CD14-positive monocyte (primary cell): ENCODE measurements around the gene ITGA3. TPM values are rescaled to one million over a fixed set of nuclear protein-coding genes. Genes with fewer than 3 reads are reported as not detected.

Experiments used
- DNase-seq, 3 donors: peaks; one replicate each; pipeline ENCODE4 v3.0.0-alpha.2; 2011 to 2022
- H2AFZ ChIP-seq: 2 replicates; pipeline ENCODE4 v1.6.0; 2012; ENCODE audit warnings: mild to moderate bottlenecking, low read depth, low read length, inconsistent platforms; ENCODE audit not compliant: insufficient read depth, poor library complexity, severe bottlenecking
- H3K27ac ChIP-seq, 2 donors: 1 replicate in 1 of 2; 2 replicates in 1 of 2; pipeline ENCODE4 v1.5.1; 2012 to 2013; ENCODE audit warnings: low read length in 2 of 2, control low read depth in 1 of 2, inconsistent platforms in 1 of 2, low read depth in 1 of 2, mild to moderate bottlenecking in 1 of 2
- H3K27me3 ChIP-seq, 2 donors: one replicate each; pipeline versions ENCODE4 v1.6.0 to v1.6.1; 2011 to 2013; ENCODE audit warnings: low read length in 2 of 2; ENCODE audit not compliant: control insufficient read depth in 2 of 2, insufficient read depth in 2 of 2
- H3K36me3 ChIP-seq, 2 donors: replicated peaks in 1 of 2; 1 replicate in 1 of 2; 2 replicates in 1 of 2; pipeline versions ENCODE4 v1.5.1 to v1.6.1; 2012 to 2013; ENCODE audit warnings: low read length in 2 of 2, control low read depth in 1 of 2, inconsistent platforms in 1 of 2, mild to moderate bottlenecking in 1 of 2; ENCODE audit not compliant: insufficient read depth in 2 of 2, control insufficient read depth in 1 of 2
- H3K4me1 ChIP-seq, 2 donors: 1 replicate in 1 of 2; 2 replicates in 1 of 2; pipeline versions ENCODE4 v1.5.1 to v1.6.1; 2012 to 2013; ENCODE audit warnings: low read length in 2 of 2, control low read depth in 1 of 2, inconsistent platforms in 1 of 2, mild to moderate bottlenecking in 1 of 2, moderate library complexity in 1 of 2; ENCODE audit not compliant: insufficient read depth in 2 of 2, control insufficient read depth in 1 of 2
- H3K4me2 ChIP-seq: replicated peaks from 2 replicates; pipeline ENCODE3; 2012; ENCODE audit warnings: low read length, moderate library complexity, mild to moderate bottlenecking; ENCODE audit not compliant: poor library complexity, severe bottlenecking; ENCODE audit errors: extremely low read depth
- H3K4me3 ChIP-seq, 3 experiments: fragments of 200-600 bp in 1 of 3; sonication (generic) in 1 of 3; replicated peaks in 1 of 3; 1 replicate in 2 of 3; 2 replicates in 1 of 3; pipeline ENCODE4 v1.5.1; 2011 to 2013; ENCODE audit warnings: low read length in 3 of 3, mild to moderate bottlenecking in 3 of 3, control low read depth in 2 of 3, low read depth in 2 of 3, inconsistent platforms in 1 of 3, moderate library complexity in 1 of 3
- H3K79me2 ChIP-seq: 2 replicates; pipeline ENCODE4 v1.6.0; 2012; ENCODE audit warnings: mild to moderate bottlenecking, control low read depth, inconsistent platforms, low read length, moderate library complexity; ENCODE audit not compliant: insufficient read depth
- H3K9ac ChIP-seq: 2 replicates; pipeline ENCODE4 v1.6.0; 2017; ENCODE audit warnings: low read length, mild to moderate bottlenecking; ENCODE audit not compliant: insufficient read depth, poor library complexity, severe bottlenecking
- H3K9me3 ChIP-seq, 2 donors: replicated peaks in 1 of 2; 1 replicate in 1 of 2; 2 replicates in 1 of 2; pipeline versions ENCODE4 v1.5.1 to v1.6.1; 2012 to 2013; ENCODE audit warnings: low read length in 2 of 2, control low read depth in 1 of 2; ENCODE audit not compliant: control insufficient read depth in 1 of 2, insufficient read depth in 1 of 2
- H4K20me1 ChIP-seq: 2 replicates; pipeline ENCODE4 v1.6.0; 2012; ENCODE audit warnings: mild to moderate bottlenecking, low read length, control low read depth, moderate library complexity; ENCODE audit not compliant: insufficient read depth
- H3K27ac Mint-ChIP-seq, 7 donors: one replicate each; pipeline ENCODE4 v1.8.0; 2020; ENCODE audit warnings: mild to moderate bottlenecking in 7 of 7, mixed read lengths in 7 of 7, moderate library complexity in 6 of 7, inconsistent platforms in 2 of 7
- H3K27me3 Mint-ChIP-seq, 3 donors: one replicate each; pipeline ENCODE4 v1.8.0; 2021 to 2022; ENCODE audit warnings: low read depth in 3 of 3, mild to moderate bottlenecking in 3 of 3, mixed read lengths in 3 of 3, moderate library complexity in 3 of 3, inconsistent platforms in 1 of 3
- H3K36me3 Mint-ChIP-seq, 2 donors: one replicate each; pipeline ENCODE4 v1.8.0; 2020; ENCODE audit warnings: mixed read lengths in 2 of 2, inconsistent platforms in 1 of 2, mild to moderate bottlenecking in 1 of 2
- H3K4me1 Mint-ChIP-seq: one replicate; pipeline ENCODE4 v1.8.0; 2020; ENCODE audit warnings: mild to moderate bottlenecking, mixed read lengths
- H3K4me3 Mint-ChIP-seq, 2 donors: one replicate each; pipeline ENCODE4 v1.8.0; 2020; ENCODE audit warnings: mild to moderate bottlenecking in 2 of 2, mixed read lengths in 2 of 2, moderate library complexity in 1 of 2
- H3K9me3 Mint-ChIP-seq, 7 donors: one replicate each; pipeline ENCODE4 v1.8.0; 2020 to 2022; ENCODE audit warnings: mixed read lengths in 7 of 7, mild to moderate bottlenecking in 6 of 7, moderate library complexity in 6 of 7, inconsistent platforms in 2 of 7
- CTCF ChIP-seq: fragments of 200-600 bp; IDR thresholded peaks from one replicate; pipeline ENCODE4 v1.8.0; 2022; ENCODE audit warnings: antibody characterized with exemption, mild to moderate bottlenecking
- WGBS: methylation state at CpG from one replicate; pipeline ENCODE4 v1.1.5; 2013; ENCODE audit warnings: missing lambda C conversion rate; ENCODE audit not compliant: insufficient coverage; 5-methylcytosine and 5-hydroxymethylcytosine counted together
- intact Hi-C, 2 donors: fragments of 100-400 bp; cut with micrococcal nuclease; formaldehyde crosslinking; loops; one replicate each; pipeline versions ENCODE4 v1.15.0 to v1.15.1; 2023
- polyA plus RNA-seq, 3 donors: library from polyadenylated mRNA; depleted of rRNA in 1 of 3; unstranded in 2 of 3; stranded (reverse) in 1 of 3; fragments of 300-500 nt in 2 of 3; fragments of >200 nt in 1 of 3; fragmentation: Illumina TruSeq in 2 of 3; gene quantifications; 1 replicate in 2 of 3; 2 replicates in 1 of 3; pipeline ENCODE4 v1.2.3, GENCODE V29; 2012 to 2021

The ITGA3 gene
- polyA plus RNA-seq, 3 donors, result 0.31 to 0.36 TPM; not detected in 1

GRCh38 chr17:50013079-50013478, 42.8 kb upstream of the ITGA3 start:
- H3K36me3 ChIP-seq, result no peaks in the 10 kb centered on the region
- H3K27ac ChIP-seq, result no peak overlapping the region
- no peak overlapping the region for H3K9ac ChIP-seq
- peaks cover 0 to 19% of the 10 kb centered on the region in 2 donors for H3K9me3 ChIP-seq
- peaks cover 10 to 35% (median 28%) of the 10 kb centered on the region in 7 donors for H3K9me3 Mint-ChIP-seq
- H3K4me3 ChIP-seq, result no peak overlapping the region
- peaks cover 21 to 38% (median 23%) of the 10 kb centered on the region in 3 donors for H3K27me3 Mint-ChIP-seq
- H3K4me1 ChIP-seq, result no peaks in the 10 kb centered on the region
- no peak for TF ChIP-seq CTCF
- 100% methylated on average over 1 of the region's 2 CpGs for WGBS
- H3K4me1 Mint-ChIP-seq, result no peaks in the 10 kb centered on the region
- H3K4me3 Mint-ChIP-seq, result no peak overlapping the region
- no peaks in the 10 kb centered on the region for H3K36me3 Mint-ChIP-seq
- peaks cover 8 to 13% of the 10 kb centered on the region in 2 donors for H3K27me3 ChIP-seq
- no peak overlapping the region for H3K27ac Mint-ChIP-seq
- no peaks in the 10 kb centered on the region for H4K20me1 ChIP-seq
- no peak for DNase-seq
- no peak overlapping the region for H3K4me2 ChIP-seq
- no peak overlapping the region for H2AFZ ChIP-seq
- intact Hi-C loops, result no loop called here
- H3K79me2 ChIP-seq, result no peaks in the 10 kb centered on the region

- H3K36me3 Mint-ChIP-seq, result no peaks in the 10 kb centered on the region
- H3K27ac Mint-ChIP-seq, result no peak overlapping the region
- Histone ChIP-seq H3K4me1 (no peaks in the 10 kb centered on the region), H2AFZ (no peak overlapping the region), H3K9me3 (peaks cover 0 to 17% of the 10 kb centered on the region in 2 donors), H4K20me1 (no peaks in the 10 kb centered on the region), H3K4me3 (no peak overlapping the region), H3K27ac (no peak overlapping the region), H3K9ac (no peak overlapping the region), H3K27me3 (peaks cover 2 to 10% of the 10 kb centered on the region in 2 donors), H3K79me2 (no peaks in the 10 kb centered on the region), H3K36me3 (no peaks in the 10 kb centered on the region), H3K4me2 (no peak overlapping the region)
- no peaks in the 10 kb centered on the region for H3K4me1 Mint-ChIP-seq
- intact Hi-C loops, result no loop called here
- no peak for DNase-seq
- peaks cover 17 to 32% (median 20%) of the 10 kb centered on the region in 3 donors for H3K27me3 Mint-ChIP-seq
- no CpG with 5 or more reads among the region's 1 CpG for WGBS
- peaks cover 7 to 25% (median 20%) of the 10 kb centered on the region in 7 donors for H3K9me3 Mint-ChIP-seq
- H3K4me3 Mint-ChIP-seq, result no peak overlapping the region
- TF ChIP-seq CTCF, result no peak
Measured at GRCh38 chr17:50014471-50015088, 41.3 kb upstream of the ITGA3 start.
